ENCODE data around the gene SOD3. TPM values are rescaled to one million over a fixed set of nuclear protein-coding genes. Genes with fewer than 3 reads are reported as not detected.

The SOD3 gene
- total RNA-seq, 1 experiment from 2014 or later = 4.1 TPM

- TF ChIP-seq SOX15 (CRISPR knock-in tag; IDR thresholded peaks at IDR 0.05) (no peak), ZNF121 (CRISPR knock-in tag; IDR thresholded peaks at IDR 0.05) (no peak), ZNF138 (CRISPR knock-in tag; conservative IDR thresholded peaks at IDR 0.05) (no peak), ZNF232 (CRISPR knock-in tag; IDR thresholded peaks at IDR 0.05) (no peak), ESRRA (CRISPR knock-in tag; IDR thresholded peaks at IDR 0.05; ENCODE audit: borderline replicate concordance) (no peak), ETV6 (CRISPR knock-in tag; IDR thresholded peaks at IDR 0.05) (no peak), GABPB1 (CRISPR knock-in tag; IDR thresholded peaks at IDR 0.05) (no peak), SMAD4 (CRISPR knock-in tag; IDR thresholded peaks at IDR 0.05) (no peak)
- H3K36me3 Mint-ChIP-seq = no peaks in the 10 kb centered on the region
- H3K27ac Mint-ChIP-seq = no peak overlapping the region
- ChIA-PET CTCF (no interaction called here), POLR2A (no interaction called here)
- no peak for DNase-seq (ENCODE audit: low spot score)
- H3K4me3 Mint-ChIP-seq = no peak overlapping the region
- peaks cover 35% of the 10 kb centered on the region for H3K4me1 Mint-ChIP-seq
- ATAC-seq = no peak
- peaks cover 76% of the 10 kb centered on the region for H3K27me3 Mint-ChIP-seq (ENCODE audit: low read depth)
- H3K9me3 Mint-ChIP-seq = no peaks in the 10 kb centered on the region
Observed at GRCh38 chr4:24798036-24798610, 2.8 kb downstream of the SOD3 start.

- Mint-ChIP-seq H3K9me3 (no peaks in the 10 kb centered on the region), H3K4me3 (peak overlapping the region; percentile 44), H3K36me3 (no peaks in the 10 kb centered on the region), H3K4me1 (peaks cover 28% of the 10 kb centered on the region), H3K27me3 (ENCODE audit: low read depth) (peaks cover 74% of the 10 kb centered on the region), H3K27ac (no peak overlapping the region)
- ChIA-PET POLR2A (no interaction called here), CTCF (interaction anchor here (0.6 kb wide), 1 partner anchor 144 kb away, joined by 3 read pairs; no protein-coding TSS in a partner anchor)
- ATAC-seq (no peak), DNase-seq (ENCODE audit: low spot score) (no peak)
- no peak for TF ChIP-seq IRF1 (CRISPR knock-in tag; IDR thresholded peaks at IDR 0.05)
- TF ChIP-seq ZNF423 (CRISPR knock-in tag; IDR thresholded peaks at IDR 0.05) = no peak
Observed at GRCh38 chr4:24799196-24799543, 3.8 kb downstream of the SOD3 start.

GRCh38 chr4:24799544-24800324 lies 4.4 kb downstream of the SOD3 start:
- DNase-seq (ENCODE audit: low spot score) (peak; percentile 46), ATAC-seq (peak; percentile 26)
- Mint-ChIP-seq H3K4me1 (peaks cover 25% of the 10 kb centered on the region), H3K9me3 (no peaks in the 10 kb centered on the region), H3K27me3 (ENCODE audit: low read depth) (peaks cover 70% of the 10 kb centered on the region), H3K36me3 (no peaks in the 10 kb centered on the region), H3K27ac (no peak overlapping the region), H3K4me3 (peak overlapping the region; percentile 71)
- ChIA-PET CTCF (interaction anchor here (1.5 to 2.2 kb wide), 4 partner anchors 10 to 328 kb away, joined by 3 to 7 read pairs (median 5); no protein-coding TSS in a partner anchor), POLR2A (interaction anchor here (0.8 kb wide), 1 partner anchor 105 kb away, joined by 3 read pairs; no protein-coding TSS in a partner anchor)
- TF ChIP-seq SOX15 (CRISPR knock-in tag; IDR thresholded peaks at IDR 0.05) (no peak), E2F4 (CRISPR knock-in tag; IDR thresholded peaks at IDR 0.05; ENCODE audit: borderline replicate concordance, low read depth) (peak; percentile 75; the same call in 1 of the 2 replicates), ZNF671 (CRISPR knock-in tag; IDR thresholded peaks at IDR 0.05) (no peak), RORB (CRISPR knock-in tag; IDR thresholded peaks at IDR 0.05) (no peak), PRDM15 (CRISPR knock-in tag; IDR thresholded peaks at IDR 0.05) (peak; percentile 45), MYBL2 (CRISPR knock-in tag; IDR thresholded peaks at IDR 0.05) (0 out of 2 replicates have a peak, but pooled peaks have one; percentile 44), ZNF425 (CRISPR knock-in tag; conservative IDR thresholded peaks at IDR 0.05) (no peak), ZMAT4 (CRISPR knock-in tag; IDR thresholded peaks at IDR 0.05) (no peak), TCF7 (CRISPR knock-in tag; IDR thresholded peaks at IDR 0.05; ENCODE audit: low read depth) (0 out of 2 replicates have a peak, but pooled peaks have one; percentile 56), HMGA2 (CRISPR knock-in tag; IDR thresholded peaks at IDR 0.05) (no peak), IRF2 (CRISPR knock-in tag; IDR thresholded peaks at IDR 0.05; ENCODE audit: borderline replicate concordance, low read depth) (no peak), ESRRA (CRISPR knock-in tag; IDR thresholded peaks at IDR 0.05; ENCODE audit: borderline replicate concordance) (peak; percentile 44), CDX4 (CRISPR knock-in tag; IDR thresholded peaks at IDR 0.05; ENCODE audit: borderline replicate concordance) (no peak), CREB1 (CRISPR knock-in tag; IDR thresholded peaks at IDR 0.05) (no peak), ZNF317 (CRISPR knock-in tag; IDR thresholded peaks at IDR 0.05; ENCODE audit: borderline replicate concordance, low read depth) (peak; percentile 42; the same call in 1 of the 2 replicates)
